Neuronal stem cell (in vitro differentiated cells): Measurements from ENCODE around the gene TUBA3D.
"Not testable (repeated sequence)": the region's sequence is repeated elsewhere in the genome, so short reads cannot be mapped to it uniquely, and the experiment has no call there.

ENCODE experiments used
- DNase-seq: peaks from one replicate; pipeline ENCODE4 v3.0.0-alpha.2; 2013; ENCODE audit warnings: low spot score
- H2AFZ ChIP-seq: one replicate; pipeline ENCODE4 v1.6.1; 2013; ENCODE audit warnings: mild to moderate bottlenecking, low read length, inconsistent platforms
- H2AK5ac ChIP-seq: 2 replicates; pipeline ENCODE4 v1.6.1; 2013; ENCODE audit warnings: low read depth, mild to moderate bottlenecking, inconsistent platforms, low read length, moderate library complexity, mixed read lengths
- H2BK120ac ChIP-seq: 2 replicates; pipeline ENCODE4 v1.6.1; 2013; ENCODE audit warnings: low read depth, mild to moderate bottlenecking, inconsistent platforms, low read length, moderate library complexity, mixed read lengths
- H2BK12ac ChIP-seq: one replicate; pipeline ENCODE4 v1.6.1; 2013; ENCODE audit warnings: low read length, inconsistent platforms
- H2BK15ac ChIP-seq: 2 replicates; pipeline ENCODE4 v1.6.1; 2013; ENCODE audit warnings: mild to moderate bottlenecking, low read length, inconsistent platforms, mixed read lengths
- H2BK5ac ChIP-seq: one replicate; pipeline ENCODE4 v1.6.1; 2013; ENCODE audit warnings: inconsistent platforms, mild to moderate bottlenecking, low read length, moderate library complexity
- H3K14ac ChIP-seq: one replicate; pipeline ENCODE4 v1.6.1; 2013; ENCODE audit warnings: low read length, inconsistent platforms
- H3K18ac ChIP-seq: 2 replicates; pipeline ENCODE4 v1.6.1; 2013; ENCODE audit warnings: low read length, inconsistent platforms
- H3K23ac ChIP-seq: 2 replicates; pipeline ENCODE4 v1.6.1; 2013; ENCODE audit warnings: low read depth, mild to moderate bottlenecking, mixed read lengths, low read length, inconsistent platforms; ENCODE audit not compliant: poor library complexity
- H3K27ac ChIP-seq: replicated peaks from 3 replicates; pipeline ENCODE4 v1.5.1; 2013; ENCODE audit warnings: low read length, inconsistent platforms
- H3K27me3 ChIP-seq, 3 experiments: 2 replicates each; pipeline ENCODE4 v1.6.1; 2013; ENCODE audit warnings: low read length in 3 of 3, mild to moderate bottlenecking in 2 of 3, inconsistent platforms in 1 of 3, low read depth in 1 of 3, mixed read lengths in 1 of 3, moderate library complexity in 1 of 3; ENCODE audit not compliant: control insufficient read depth in 3 of 3, insufficient read depth in 3 of 3
- H3K36me3 ChIP-seq, 2 donors: replicated peaks in 1 of 2; 2 replicates each; pipeline ENCODE4 v1.6.1; 2013; ENCODE audit warnings: low read length in 2 of 2; ENCODE audit not compliant: control insufficient read depth in 2 of 2, insufficient read depth in 2 of 2
- H3K4ac ChIP-seq: 2 replicates; pipeline ENCODE4 v1.6.1; 2013; ENCODE audit warnings: inconsistent platforms, mild to moderate bottlenecking, low read length, moderate library complexity
- H3K4me1 ChIP-seq, 2 donors: 1 replicate in 1 of 2; 2 replicates in 1 of 2; pipeline ENCODE4 v1.6.1; 2013; ENCODE audit warnings: low read length in 2 of 2, low read depth in 1 of 2; ENCODE audit not compliant: control insufficient read depth in 2 of 2, insufficient read depth in 1 of 2
- H3K4me2 ChIP-seq: one replicate; pipeline ENCODE4 v1.6.1; 2013; ENCODE audit warnings: mild to moderate bottlenecking, low read length, inconsistent platforms; ENCODE audit not compliant: insufficient read depth, poor library complexity, severe bottlenecking
- H3K4me3 ChIP-seq, 2 donors: 2 replicates each; pipeline ENCODE4 v1.5.1; 2013; ENCODE audit warnings: low read length in 2 of 2, mild to moderate bottlenecking in 2 of 2, inconsistent platforms in 1 of 2, moderate library complexity in 1 of 2
- H3K79me1 ChIP-seq: one replicate; pipeline ENCODE4 v1.6.1; 2013; ENCODE audit warnings: low read depth, mild to moderate bottlenecking, inconsistent platforms, low read length, moderate library complexity
- H3K9ac ChIP-seq: one replicate; pipeline ENCODE4 v1.6.1; 2013; ENCODE audit warnings: mild to moderate bottlenecking, low read depth, low read length, inconsistent platforms; ENCODE audit not compliant: poor library complexity
- H3K9me3 ChIP-seq, 2 donors: replicated peaks in 1 of 2; 2 replicates each; pipeline versions ENCODE3 to v1.6.1; 2013; ENCODE audit warnings: low read length in 2 of 2, mild to moderate bottlenecking in 2 of 2, inconsistent platforms in 1 of 2, low read depth in 1 of 2, mixed read lengths in 1 of 2, moderate library complexity in 1 of 2; ENCODE audit not compliant: control insufficient read depth in 2 of 2, insufficient read depth in 1 of 2
- H4K8ac ChIP-seq: one replicate; pipeline ENCODE4 v1.6.1; 2013; ENCODE audit warnings: low read depth, mild to moderate bottlenecking, inconsistent platforms, low read length, moderate library complexity
- H4K91ac ChIP-seq: one replicate; pipeline ENCODE4 v1.6.1; 2013; ENCODE audit warnings: low read length, low read depth, mild to moderate bottlenecking, inconsistent platforms; ENCODE audit not compliant: poor library complexity
- WGBS, 2 donors: extraction: QIAGEN DNeasy Blood & Tissue Kit; methylation state at CpG; one replicate each; pipeline ENCODE4 v1.1.7; 2013; ENCODE audit warnings: missing lambda C conversion rate in 2 of 2, mixed read lengths in 1 of 2; ENCODE audit not compliant: insufficient read length in 2 of 2, insufficient replicate concordance in 1 of 2; ENCODE audit errors: extremely low coverage in 2 of 2; 5-methylcytosine and 5-hydroxymethylcytosine counted together

TUBA3D gene

GRCh38 chr2:131495506-131495905 is 19.6 kb downstream of the TUBA3D start:
- not testable (repeated sequence) for H2BK5ac ChIP-seq, H3K14ac ChIP-seq, H3K9ac ChIP-seq, H3K79me1 ChIP-seq, H3K27ac ChIP-seq, H2AK5ac ChIP-seq, H2BK15ac ChIP-seq, DNase-seq, H3K4ac ChIP-seq, H3K23ac ChIP-seq, H3K9me3 ChIP-seq, H3K4me3 ChIP-seq, H3K27me3 ChIP-seq, H2BK12ac ChIP-seq, H4K8ac ChIP-seq, H2AFZ ChIP-seq, H3K18ac ChIP-seq, H2BK120ac ChIP-seq, H3K4me2 ChIP-seq, H4K91ac ChIP-seq
- Histone ChIP-seq H3K4me1 (peaks cover 9 to 11% of the 10 kb centered on the region in 2 donors), H3K36me3 (peaks cover 13 to 38% of the 10 kb centered on the region in 2 donors)
- WGBS, 2 donors: no CpG with 5 or more reads among the region's 1 CpG

GRCh38 chr2:131498321-131498973 is 22.5 kb downstream of the TUBA3D start:
- H2BK12ac ChIP-seq, H2BK15ac ChIP-seq, H2AFZ ChIP-seq, H3K23ac ChIP-seq, H3K18ac ChIP-seq, H4K91ac ChIP-seq, H3K79me1 ChIP-seq, H3K27ac ChIP-seq, H3K9ac ChIP-seq, H3K4ac ChIP-seq, H2BK5ac ChIP-seq, DNase-seq, H3K14ac ChIP-seq, H3K27me3 ChIP-seq, H4K8ac ChIP-seq, H3K4me2 ChIP-seq, H3K4me3 ChIP-seq, H2BK120ac ChIP-seq, H3K9me3 ChIP-seq, H3K4me1 ChIP-seq, H2AK5ac ChIP-seq: not testable (repeated sequence)
- no CpG with 5 or more reads among the region's 8 CpGs for WGBS, 2 donors
- H3K36me3 ChIP-seq: peaks cover 28 to 59% of the 10 kb centered on the region in 2 donors

GRCh38 chr2:131503587-131503986 is 27.7 kb downstream of the TUBA3D start:
- H3K23ac ChIP-seq, H2BK120ac ChIP-seq, H2BK12ac ChIP-seq, H2BK15ac ChIP-seq, H4K91ac ChIP-seq, H2BK5ac ChIP-seq, H3K4ac ChIP-seq, H3K79me1 ChIP-seq, H4K8ac ChIP-seq, DNase-seq, H2AK5ac ChIP-seq, H3K4me3 ChIP-seq, H3K18ac ChIP-seq, H3K27ac ChIP-seq, H3K4me2 ChIP-seq, H3K4me1 ChIP-seq, H3K9me3 ChIP-seq, H3K27me3 ChIP-seq, H3K9ac ChIP-seq, H2AFZ ChIP-seq, H3K14ac ChIP-seq: not testable (repeated sequence)
- H3K36me3 ChIP-seq: peaks cover 38 to 87% of the 10 kb centered on the region in 2 donors
- WGBS, 2 donors: no CpG with 5 or more reads among the region's 4 CpGs

- H3K36me3 ChIP-seq: peaks cover 40 to 86% of the 10 kb centered on the region in 2 donors
- H3K9ac ChIP-seq: not testable (repeated sequence)
These were observed 28.3 kb downstream of the TUBA3D start for GRCh38 chr2:131504082-131504750.

More at GRCh38 chr2:131504082-131504750, 28.3 kb downstream of the TUBA3D start:
- H3K4ac ChIP-seq, H3K18ac ChIP-seq, H2AK5ac ChIP-seq, H3K79me1 ChIP-seq, H3K4me2 ChIP-seq, H3K14ac ChIP-seq, H4K8ac ChIP-seq, H4K91ac ChIP-seq, H2BK5ac ChIP-seq, H3K4me3 ChIP-seq, H2BK12ac ChIP-seq, H3K23ac ChIP-seq, H2BK15ac ChIP-seq, H3K27me3 ChIP-seq, H3K9me3 ChIP-seq, H2BK120ac ChIP-seq, H3K4me1 ChIP-seq, H3K27ac ChIP-seq, DNase-seq, H2AFZ ChIP-seq: not testable (repeated sequence)
- WGBS, 2 donors: no CpG with 5 or more reads among the region's 7 CpGs
